Hepatocyte (in vitro differentiated cells): ENCODE data around the gene USP37.

Source experiments
- EZH2 ChIP-seq: fragments of 200-600 bp; sonication (generic); IDR thresholded peaks from 2 replicates; pipeline ENCODE4 v1.6.1; 2016; ENCODE audit warnings: antibody characterized with exemption, mild to moderate bottlenecking, borderline replicate concordance
- EZH2phosphoT487 ChIP-seq: fragments of 200-600 bp; sonication (generic); IDR thresholded peaks from one replicate; pipeline ENCODE4 v1.6.1; 2018; ENCODE audit warnings: antibody characterized with exemption, mild to moderate bottlenecking, low read depth, moderate library complexity; ENCODE audit not compliant: unreplicated experiment, severe bottlenecking
- TF ChIP-seq, protein P1 (sequence below): fragments of 200-600 bp; sonication (generic); IDR thresholded peaks from 2 replicates; pipeline ENCODE4 v1.5.1; 2016; ENCODE audit warnings: antibody characterized with exemption, mild to moderate bottlenecking; ENCODE audit not compliant: poor library complexity

DNA sequence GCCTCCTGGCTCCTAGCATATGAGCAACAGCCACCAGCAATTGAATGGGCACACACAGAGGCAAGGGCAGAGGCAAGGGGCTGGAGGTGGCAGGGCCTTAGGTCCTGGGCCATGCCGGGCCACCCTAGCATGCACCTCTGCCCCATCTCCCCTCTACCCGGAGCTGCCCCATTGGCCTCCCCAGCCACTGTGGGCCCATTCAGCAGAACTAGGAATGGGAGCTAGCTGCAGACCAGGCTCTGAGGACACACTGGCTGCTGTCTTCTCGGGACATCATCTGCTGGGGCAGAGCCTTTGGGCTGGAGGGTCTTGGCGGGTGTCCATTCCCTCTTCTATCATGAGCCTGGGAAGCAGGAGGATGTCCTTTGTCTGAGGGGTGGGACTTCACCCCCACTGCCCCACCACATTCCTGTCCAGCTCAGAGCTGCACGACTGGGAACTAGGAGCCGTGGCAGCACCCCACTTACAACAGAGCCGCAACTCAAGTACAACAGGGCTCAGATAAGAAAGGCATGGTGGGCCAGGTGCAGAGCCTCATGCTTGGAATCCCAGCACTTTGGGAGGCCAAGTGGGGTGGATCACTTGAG lies 148.4 kb downstream of the USP37 start:
- TF ChIP-seq, protein P1, sequence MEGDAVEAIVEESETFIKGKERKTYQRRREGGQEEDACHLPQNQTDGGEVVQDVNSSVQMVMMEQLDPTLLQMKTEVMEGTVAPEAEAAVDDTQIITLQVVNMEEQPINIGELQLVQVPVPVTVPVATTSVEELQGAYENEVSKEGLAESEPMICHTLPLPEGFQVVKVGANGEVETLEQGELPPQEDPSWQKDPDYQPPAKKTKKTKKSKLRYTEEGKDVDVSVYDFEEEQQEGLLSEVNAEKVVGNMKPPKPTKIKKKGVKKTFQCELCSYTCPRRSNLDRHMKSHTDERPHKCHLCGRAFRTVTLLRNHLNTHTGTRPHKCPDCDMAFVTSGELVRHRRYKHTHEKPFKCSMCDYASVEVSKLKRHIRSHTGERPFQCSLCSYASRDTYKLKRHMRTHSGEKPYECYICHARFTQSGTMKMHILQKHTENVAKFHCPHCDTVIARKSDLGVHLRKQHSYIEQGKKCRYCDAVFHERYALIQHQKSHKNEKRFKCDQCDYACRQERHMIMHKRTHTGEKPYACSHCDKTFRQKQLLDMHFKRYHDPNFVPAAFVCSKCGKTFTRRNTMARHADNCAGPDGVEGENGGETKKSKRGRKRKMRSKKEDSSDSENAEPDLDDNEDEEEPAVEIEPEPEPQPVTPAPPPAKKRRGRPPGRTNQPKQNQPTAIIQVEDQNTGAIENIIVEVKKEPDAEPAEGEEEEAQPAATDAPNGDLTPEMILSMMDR = no peak
- no peak for TF ChIP-seq EZH2
- no peak for TF ChIP-seq EZH2phosphoT487
